Neural progenitor cell (in vitro differentiated cells): Measurements from ENCODE around the gene SHPK. TPM values are rescaled to one million over a fixed set of nuclear protein-coding genes. Genes with fewer than 3 reads are reported as not detected.

Source experiments
- DNase-seq: peaks from one replicate; pipeline ENCODE4 v3.0.0-alpha.2; 2016; ENCODE audit warnings: low spot score
- H2AFZ ChIP-seq: fragments of 200-600 bp; sonication (generic); replicated peaks from 2 replicates; pipeline ENCODE4 v1.6.1; 2016; ENCODE audit warnings: antibody characterized with exemption
- H3F3A ChIP-seq: fragments of 200-600 bp; sonication (generic); 2 replicates; pipeline ENCODE4 v1.6.1; 2016; ENCODE audit warnings: antibody characterized with exemption, low read depth
- H3K27ac ChIP-seq: fragments of 200-600 bp; sonication (generic); 2 replicates; pipeline ENCODE4 v1.5.1; 2016; ENCODE audit warnings: mild to moderate bottlenecking
- H3K27me3 ChIP-seq: fragments of 200-600 bp; sonication (generic); 2 replicates; pipeline ENCODE4 v1.6.1; 2016; ENCODE audit warnings: mild to moderate bottlenecking, moderate library complexity
- H3K36me3 ChIP-seq: fragments of 200-600 bp; sonication (generic); 2 replicates; pipeline ENCODE4 v1.5.1; 2016
- H3K4me1 ChIP-seq: fragments of 200-600 bp; sonication (generic); 2 replicates; pipeline ENCODE4 v1.6.1; 2016; ENCODE audit warnings: mixed run types
- H3K4me2 ChIP-seq: fragments of 200-600 bp; sonication (generic); 2 replicates; pipeline ENCODE4 v1.6.1; 2016
- H3K4me3 ChIP-seq: fragments of 200-600 bp; sonication (generic); 2 replicates; pipeline ENCODE4 v1.5.1; 2016
- H3K79me2 ChIP-seq: fragments of 200-600 bp; sonication (generic); 2 replicates; pipeline ENCODE4 v1.6.1; 2016; ENCODE audit warnings: low read depth
- H3K9ac ChIP-seq: fragments of 200-600 bp; sonication (generic); 2 replicates; pipeline ENCODE4 v1.6.1; 2016
- H3K9me3 ChIP-seq: fragments of 200-600 bp; sonication (generic); 2 replicates; pipeline ENCODE4 v1.5.1; 2016; ENCODE audit warnings: low read depth
- H4K20me1 ChIP-seq: fragments of 200-600 bp; sonication (generic); 2 replicates; pipeline ENCODE4 v1.6.1; 2016; ENCODE audit warnings: low read depth
- H3K27ac Mint-ChIP-seq: 3 replicates; pipeline ENCODE4 v1.8.0; 2021; ENCODE audit warnings: mixed read lengths
- H3K27me3 Mint-ChIP-seq: 2 replicates; pipeline ENCODE4 v1.8.0; 2022; ENCODE audit warnings: low read depth, mild to moderate bottlenecking, inconsistent platforms, moderate library complexity, mixed read lengths; ENCODE audit not compliant: insufficient read depth
- H3K36me3 Mint-ChIP-seq: 3 replicates; pipeline ENCODE4 v1.8.0; 2021; ENCODE audit warnings: mixed read lengths
- H3K4me1 Mint-ChIP-seq: 3 replicates; pipeline ENCODE4 v1.8.0; 2021; ENCODE audit warnings: mixed read lengths
- H3K4me3 Mint-ChIP-seq: 3 replicates; pipeline ENCODE4 v1.8.0; 2021; ENCODE audit warnings: mild to moderate bottlenecking, moderate library complexity, mixed read lengths
- H3K9me3 Mint-ChIP-seq: 3 replicates; pipeline ENCODE4 v1.8.0; 2020; ENCODE audit warnings: mixed read lengths
- EZH2 ChIP-seq: fragments of 200-600 bp; sonication (generic); IDR thresholded peaks from 2 replicates; pipeline ENCODE4 v1.6.1; 2017; ENCODE audit warnings: antibody characterized with exemption, mild to moderate bottlenecking, moderate library complexity
- EZH2phosphoT487 ChIP-seq: fragments of 200-600 bp; sonication (generic); IDR thresholded peaks from 2 replicates; pipeline ENCODE4 v1.6.1; 2017; ENCODE audit warnings: antibody characterized with exemption
- total RNA-seq: library from RNA; depleted of rRNA; stranded (reverse); fragments of >200 nt; gene quantifications from 2 replicates; pipeline ENCODE4 v1.2.3, GENCODE V29; 2015; ENCODE audit warnings: low replicate concordance
- TF ChIP-seq, protein P1 (sequence below): fragments of 200-600 bp; sonication (generic); IDR thresholded peaks from 2 replicates; pipeline ENCODE4 v1.5.1; 2017; ENCODE audit warnings: antibody characterized with exemption, mild to moderate bottlenecking

SHPK gene
- total RNA-seq, 1 donor from 2014 or later: 23.4 TPM

DNA sequence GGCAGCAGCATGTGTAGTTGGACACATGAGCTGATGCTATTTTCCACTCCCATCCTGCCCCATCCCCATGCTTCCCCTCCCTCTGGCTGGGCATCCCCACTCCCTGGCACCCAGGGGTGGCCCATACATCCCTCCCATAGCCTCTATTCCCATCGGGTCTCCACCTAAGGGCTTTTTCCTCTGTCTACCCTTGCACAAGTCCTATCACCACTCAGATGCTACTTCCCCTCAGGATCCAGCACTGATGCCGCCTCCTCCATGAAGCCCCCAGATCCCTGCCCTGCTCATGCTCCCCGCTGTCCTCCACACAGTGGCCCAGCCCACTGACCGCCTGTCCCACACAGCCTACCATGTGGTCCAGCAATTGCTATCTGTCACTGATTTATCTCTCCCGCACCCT, 42.7 kb downstream of the SHPK start:
- no peak for TF ChIP-seq EZH2
- TF ChIP-seq EZH2phosphoT487: no peak
- TF ChIP-seq, protein P1, sequence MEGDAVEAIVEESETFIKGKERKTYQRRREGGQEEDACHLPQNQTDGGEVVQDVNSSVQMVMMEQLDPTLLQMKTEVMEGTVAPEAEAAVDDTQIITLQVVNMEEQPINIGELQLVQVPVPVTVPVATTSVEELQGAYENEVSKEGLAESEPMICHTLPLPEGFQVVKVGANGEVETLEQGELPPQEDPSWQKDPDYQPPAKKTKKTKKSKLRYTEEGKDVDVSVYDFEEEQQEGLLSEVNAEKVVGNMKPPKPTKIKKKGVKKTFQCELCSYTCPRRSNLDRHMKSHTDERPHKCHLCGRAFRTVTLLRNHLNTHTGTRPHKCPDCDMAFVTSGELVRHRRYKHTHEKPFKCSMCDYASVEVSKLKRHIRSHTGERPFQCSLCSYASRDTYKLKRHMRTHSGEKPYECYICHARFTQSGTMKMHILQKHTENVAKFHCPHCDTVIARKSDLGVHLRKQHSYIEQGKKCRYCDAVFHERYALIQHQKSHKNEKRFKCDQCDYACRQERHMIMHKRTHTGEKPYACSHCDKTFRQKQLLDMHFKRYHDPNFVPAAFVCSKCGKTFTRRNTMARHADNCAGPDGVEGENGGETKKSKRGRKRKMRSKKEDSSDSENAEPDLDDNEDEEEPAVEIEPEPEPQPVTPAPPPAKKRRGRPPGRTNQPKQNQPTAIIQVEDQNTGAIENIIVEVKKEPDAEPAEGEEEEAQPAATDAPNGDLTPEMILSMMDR: no peak

DNA sequence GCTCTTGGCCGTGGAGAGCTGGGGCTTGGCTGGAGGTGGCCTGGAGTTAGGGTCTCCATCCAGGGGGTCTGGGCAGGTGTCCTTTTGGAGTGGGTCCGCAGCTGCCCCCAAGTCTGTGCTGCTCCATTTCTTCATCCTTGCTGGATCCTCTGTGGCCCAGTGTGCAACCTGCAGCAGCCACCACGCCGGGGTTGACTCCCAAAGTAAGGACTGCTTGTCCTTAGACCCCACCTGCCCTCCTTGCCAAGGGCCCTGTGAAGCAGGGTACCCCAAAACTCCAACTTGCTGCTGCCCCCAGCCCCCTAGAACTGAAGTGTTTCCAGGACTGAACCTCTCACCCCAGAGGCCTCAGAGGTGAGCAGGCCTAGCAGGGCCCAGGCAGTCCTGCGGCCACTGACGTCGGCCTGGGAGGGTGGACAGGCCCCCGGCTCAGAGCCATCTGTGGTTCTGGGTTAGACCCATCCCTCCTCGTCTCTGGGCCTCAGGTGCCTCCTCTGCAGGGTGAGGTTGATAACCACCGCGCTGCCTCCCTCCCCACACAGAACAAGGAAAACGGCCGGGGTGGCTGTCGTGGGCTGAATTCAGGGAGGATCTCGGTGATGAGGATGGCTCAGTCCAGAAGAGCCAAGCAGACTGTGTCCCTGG, 43.7 kb downstream of the SHPK start:
- peaks cover 10% of the 10 kb centered on the region for H3K36me3 Mint-ChIP-seq
- H3K79me2 ChIP-seq: no peaks in the 10 kb centered on the region
- no peak for TF ChIP-seq EZH2phosphoT487
- TF ChIP-seq, protein P1: no peak
- H3K4me1 Mint-ChIP-seq: no peaks in the 10 kb centered on the region
- H3K4me3 Mint-ChIP-seq: no peak overlapping the region
- H2AFZ ChIP-seq: no peak overlapping the region
- no peak for DNase-seq
- H3K36me3 ChIP-seq: no peaks in the 10 kb centered on the region
- H3K27ac ChIP-seq: no peak overlapping the region
- H3K4me2 ChIP-seq: no peak overlapping the region
- H3K27ac Mint-ChIP-seq: no peak overlapping the region
- H3K9me3 Mint-ChIP-seq: no peaks in the 10 kb centered on the region
- H4K20me1 ChIP-seq: no peaks in the 10 kb centered on the region
- peaks cover 2% of the 10 kb centered on the region for H3K27me3 Mint-ChIP-seq
- H3K27me3 ChIP-seq: no peaks in the 10 kb centered on the region
- no peaks in the 10 kb centered on the region for H3K9me3 ChIP-seq
- no peaks in the 10 kb centered on the region for H3F3A ChIP-seq
- H3K9ac ChIP-seq: no peak overlapping the region
- H3K4me3 ChIP-seq: no peak overlapping the region
- H3K4me1 ChIP-seq: no peaks in the 10 kb centered on the region

More for the DNA sequence above, 42.7 kb downstream of the SHPK start:
- no peak overlapping the region for H3K4me2 ChIP-seq
- H3K9ac ChIP-seq: no peak overlapping the region
- no peaks in the 10 kb centered on the region for H3K4me1 ChIP-seq
- H3K4me3 ChIP-seq: no peak overlapping the region
- no peaks in the 10 kb centered on the region for H3K79me2 ChIP-seq
- no peak overlapping the region for H2AFZ ChIP-seq
- H3K4me3 Mint-ChIP-seq: no peak overlapping the region
- no peak for DNase-seq
- H3K27me3 Mint-ChIP-seq: peaks cover 2% of the 10 kb centered on the region
- no peaks in the 10 kb centered on the region for H3K9me3 ChIP-seq
- H3K27ac ChIP-seq: no peak overlapping the region
- H3K9me3 Mint-ChIP-seq: no peaks in the 10 kb centered on the region
- no peak overlapping the region for H3K27ac Mint-ChIP-seq
- no peaks in the 10 kb centered on the region for H3K4me1 Mint-ChIP-seq
- no peaks in the 10 kb centered on the region for H3K36me3 ChIP-seq
- H3F3A ChIP-seq: no peaks in the 10 kb centered on the region
- peaks cover 10% of the 10 kb centered on the region for H3K36me3 Mint-ChIP-seq
- H3K27me3 ChIP-seq: no peaks in the 10 kb centered on the region
- no peaks in the 10 kb centered on the region for H4K20me1 ChIP-seq

DNA sequence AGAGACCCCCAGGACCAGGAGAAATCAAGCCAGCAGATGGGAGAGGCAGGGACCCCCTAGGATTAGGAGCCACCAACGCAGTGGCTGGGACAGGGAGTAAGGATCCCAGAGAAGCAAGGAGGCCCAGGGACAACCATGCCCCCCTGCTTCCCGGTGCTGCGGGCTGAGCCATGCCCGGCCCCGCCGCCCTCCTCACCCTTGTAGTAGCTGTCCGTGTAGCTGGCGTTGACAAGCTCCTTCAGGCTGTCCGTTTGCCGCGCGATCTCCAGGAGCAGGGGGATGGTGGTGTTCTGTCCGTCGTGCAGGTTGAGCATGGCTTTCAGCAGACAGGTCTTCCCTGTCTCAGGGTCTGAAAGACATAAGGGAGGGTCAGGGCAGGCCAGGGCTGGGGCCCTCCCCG, 45.3 kb downstream of the SHPK start:
- no peaks in the 10 kb centered on the region for H3K36me3 ChIP-seq

More for the DNA sequence above, 45.3 kb downstream of the SHPK start:
- Histone ChIP-seq H3K9me3 (no peaks in the 10 kb centered on the region), H3K27me3 (no peaks in the 10 kb centered on the region), H2AFZ (no peak overlapping the region), H3F3A (no peaks in the 10 kb centered on the region), H3K4me3 (no peak overlapping the region), H3K9ac (no peak overlapping the region), H3K4me1 (no peaks in the 10 kb centered on the region), H4K20me1 (no peaks in the 10 kb centered on the region), H3K79me2 (no peaks in the 10 kb centered on the region), H3K27ac (no peak overlapping the region), H3K4me2 (no peak overlapping the region)
- TF ChIP-seq EZH2 (no peak), EZH2phosphoT487 (no peak)
- TF ChIP-seq, protein P1: no peak
- peaks cover 2% of the 10 kb centered on the region for H3K27me3 Mint-ChIP-seq
- no peak overlapping the region for H3K4me3 Mint-ChIP-seq
- H3K4me1 Mint-ChIP-seq: no peaks in the 10 kb centered on the region
- no peak for DNase-seq
- peaks cover 12% of the 10 kb centered on the region for H3K36me3 Mint-ChIP-seq
- no peak overlapping the region for H3K27ac Mint-ChIP-seq
- no peaks in the 10 kb centered on the region for H3K9me3 Mint-ChIP-seq
